K562 (cell line): ENCODE data around the gene ADGRD1.

Experiments used
- CTCF ChIP-seq, 3 experiments: IDR thresholded peaks in 2 of 3; conservative IDR thresholded peaks in 1 of 3; 2 replicates each; pipeline ENCODE4 v1.5.1; 2011 to 2012; ENCODE audit warnings: low read length in 3 of 3, mild to moderate bottlenecking in 3 of 3, control low read depth in 2 of 3, improper control_type of control experiment in 1 of 3, inconsistent platforms in 1 of 3, low read depth in 1 of 3, mixed read lengths in 1 of 3, moderate library complexity in 1 of 3; ENCODE audit not compliant: insufficient read depth in 2 of 3
- DPF2 ChIP-seq: fragments of 450-650 bp; IDR thresholded peaks from 2 replicates; pipeline ENCODE4 v1.6.1; 2016
- HLTF ChIP-seq: fragments of 450-650 bp; IDR thresholded peaks from 2 replicates; pipeline ENCODE4 v1.6.1; 2016
- KLF1 ChIP-seq: fragments of 450-650 bp; IDR thresholded peaks from 2 replicates; pipeline ENCODE4 v1.6.1; 2016; ENCODE audit warnings: missing genetic modification characterization, missing compliant biosample characterization
- ZNF586 ChIP-seq: fragments of 450-650 bp; formaldehyde crosslinking; conservative IDR thresholded peaks from 2 replicates; pipeline ENCODE4 v1.4.0; 2020; ENCODE audit warnings: mild to moderate bottlenecking, moderate library complexity

- TF ChIP-seq ZNF586 (CRISPR knock-in tag): no peak
- no peak for TF ChIP-seq HLTF
- no peak for TF ChIP-seq CTCF (IDR thresholded peaks at IDR 0.05 in 2 of 3, conservative IDR thresholded peaks at IDR 0.05 in 1 of 3; ENCODE audit: insufficient read depth in 2 of 3, low read depth in 1 of 3, low read length in 3 of 3)
- no peak for TF ChIP-seq KLF1 (tag)
- TF ChIP-seq DPF2: no peak
Measured at GRCh38 chr12:131146173-131146675, 192.5 kb downstream of the ADGRD1 start.
